Spleen (tissue), 7 donors: ENCODE data around the gene PARD3.

ENCODE experiments used
- POLR2AphosphoS5 ChIP-seq, 3 donors: sonication (generic); formaldehyde crosslinking; IDR thresholded peaks; one replicate each; pipeline ENCODE4 v1.5.1; 2017; ENCODE audit warnings: antibody characterized with exemption in 3 of 3
- TF ChIP-seq, protein P1 (sequence below), 11 experiments: fragments of 200-600 bp in 7 of 11; fragments of 450-650 bp in 4 of 11; sonication (generic) in 4 of 11; IDR thresholded peaks in 8 of 11; conservative IDR thresholded peaks in 3 of 11; 1 replicate in 7 of 11; 2 replicates in 4 of 11; pipeline versions ENCODE4 v1.4.0 to v1.8.0; 2016 to 2021; ENCODE audit warnings: antibody characterized with exemption in 11 of 11, inconsistent platforms in 4 of 11, mild to moderate bottlenecking in 1 of 11
- donor health status: DM: no; HTN: no; CAD: no; lungs with moderate emphysema.
- donor health status: DM: no; HTN: no; CAD: no.
- donor health status: DM: no; HTN: no; CAD: no.

DNA sequence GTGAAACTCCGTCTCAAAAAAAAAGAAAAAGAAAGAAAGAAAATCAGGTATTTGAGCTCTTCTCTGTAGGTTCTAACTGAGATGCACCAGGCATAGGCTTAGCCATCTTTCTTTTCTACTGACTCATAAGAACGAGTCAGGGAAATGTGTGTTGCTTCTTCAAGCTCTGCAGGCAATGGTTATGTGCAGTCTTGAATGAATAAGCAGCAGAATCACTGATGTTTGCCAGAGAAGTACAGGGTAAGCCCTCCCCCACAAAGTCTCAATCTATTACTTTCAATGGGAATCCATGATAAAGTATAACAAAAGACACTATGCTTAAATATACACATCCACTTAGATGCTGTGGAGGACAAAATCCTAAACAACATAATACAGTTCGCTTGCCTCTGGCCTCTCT is 239.2 kb downstream of the PARD3 start:
- TF ChIP-seq, protein P1, sequence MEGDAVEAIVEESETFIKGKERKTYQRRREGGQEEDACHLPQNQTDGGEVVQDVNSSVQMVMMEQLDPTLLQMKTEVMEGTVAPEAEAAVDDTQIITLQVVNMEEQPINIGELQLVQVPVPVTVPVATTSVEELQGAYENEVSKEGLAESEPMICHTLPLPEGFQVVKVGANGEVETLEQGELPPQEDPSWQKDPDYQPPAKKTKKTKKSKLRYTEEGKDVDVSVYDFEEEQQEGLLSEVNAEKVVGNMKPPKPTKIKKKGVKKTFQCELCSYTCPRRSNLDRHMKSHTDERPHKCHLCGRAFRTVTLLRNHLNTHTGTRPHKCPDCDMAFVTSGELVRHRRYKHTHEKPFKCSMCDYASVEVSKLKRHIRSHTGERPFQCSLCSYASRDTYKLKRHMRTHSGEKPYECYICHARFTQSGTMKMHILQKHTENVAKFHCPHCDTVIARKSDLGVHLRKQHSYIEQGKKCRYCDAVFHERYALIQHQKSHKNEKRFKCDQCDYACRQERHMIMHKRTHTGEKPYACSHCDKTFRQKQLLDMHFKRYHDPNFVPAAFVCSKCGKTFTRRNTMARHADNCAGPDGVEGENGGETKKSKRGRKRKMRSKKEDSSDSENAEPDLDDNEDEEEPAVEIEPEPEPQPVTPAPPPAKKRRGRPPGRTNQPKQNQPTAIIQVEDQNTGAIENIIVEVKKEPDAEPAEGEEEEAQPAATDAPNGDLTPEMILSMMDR (IDR thresholded peaks at IDR 0.05 in 8 of 11, conservative IDR thresholded peaks at IDR 0.05 in 3 of 11), result no peak
- TF ChIP-seq POLR2AphosphoS5 (IDR thresholded peaks at IDR 0.05), result no peak
